Hepatocyte (in vitro differentiated cells): Measurements from ENCODE around the gene ABCD3. TPM values are rescaled to one million over a fixed set of nuclear protein-coding genes. Genes with fewer than 3 reads are reported as not detected.
A peak's percentile ranks its signal among the peaks of the same experiment; 100 is the strongest.
"Not testable (repeated sequence)": the region's sequence is repeated elsewhere in the genome, so short reads cannot be mapped to it uniquely, and the experiment has no call there.

Source experiments
- DNase-seq: peaks from one replicate; pipeline ENCODE4 v3.0.0-alpha.2; 2016; ENCODE audit warnings: low spot score
- H2AFZ ChIP-seq: fragments of 200-600 bp; sonication (generic); 2 replicates; pipeline ENCODE4 v1.6.0; 2016; ENCODE audit warnings: antibody characterized with exemption, mild to moderate bottlenecking
- H3K27ac ChIP-seq: fragments of 200-600 bp; sonication (generic); 2 replicates; pipeline ENCODE4 v1.5.1; 2016; ENCODE audit warnings: mild to moderate bottlenecking
- H3K27me3 ChIP-seq: fragments of 200-600 bp; sonication (generic); 2 replicates; pipeline ENCODE4 v1.6.1; 2016
- H3K36me3 ChIP-seq: fragments of 200-600 bp; sonication (generic); replicated peaks from 2 replicates; pipeline ENCODE4 v1.5.1; 2016; ENCODE audit warnings: low read depth; ENCODE audit not compliant: insufficient read depth
- H3K4me1 ChIP-seq: fragments of 200-600 bp; sonication (generic); 2 replicates; pipeline ENCODE4 v1.5.1; 2016; ENCODE audit warnings: mild to moderate bottlenecking, moderate library complexity; ENCODE audit not compliant: insufficient read depth
- H3K4me2 ChIP-seq: fragments of 200-600 bp; sonication (generic); 2 replicates; pipeline ENCODE4 v1.6.0; 2016
- H3K4me3 ChIP-seq: fragments of 200-600 bp; sonication (generic); 2 replicates; pipeline ENCODE4 v1.5.1; 2016; ENCODE audit warnings: mild to moderate bottlenecking
- H3K79me2 ChIP-seq: fragments of 200-600 bp; sonication (generic); 2 replicates; pipeline ENCODE4 v1.6.0; 2017; ENCODE audit warnings: mild to moderate bottlenecking
- H3K9me2 ChIP-seq: fragments of 200-600 bp; sonication (generic); replicated peaks from 2 replicates; pipeline ENCODE4 v1.6.0; 2017; ENCODE audit warnings: mild to moderate bottlenecking; ENCODE audit not compliant: insufficient read depth
- H3K9me3 ChIP-seq: fragments of 200-600 bp; sonication (generic); 2 replicates; pipeline ENCODE4 v1.5.1; 2016; ENCODE audit warnings: low read depth, mild to moderate bottlenecking
- H4K20me1 ChIP-seq: fragments of 200-600 bp; sonication (generic); 2 replicates; pipeline ENCODE4 v1.6.0; 2016; ENCODE audit warnings: mild to moderate bottlenecking; ENCODE audit not compliant: insufficient read depth, poor library complexity, severe bottlenecking
- EZH2 ChIP-seq: fragments of 200-600 bp; sonication (generic); IDR thresholded peaks from 2 replicates; pipeline ENCODE4 v1.6.1; 2016; ENCODE audit warnings: antibody characterized with exemption, mild to moderate bottlenecking, borderline replicate concordance
- EZH2phosphoT487 ChIP-seq: fragments of 200-600 bp; sonication (generic); IDR thresholded peaks from one replicate; pipeline ENCODE4 v1.6.1; 2018; ENCODE audit warnings: antibody characterized with exemption, mild to moderate bottlenecking, low read depth, moderate library complexity; ENCODE audit not compliant: unreplicated experiment, severe bottlenecking
- WGBS: methylation state at CpG from one replicate; pipeline ENCODE4 v1.1.6; 2016; ENCODE audit warnings: low lambda C conversion rate; ENCODE audit errors: missing lambda C conversion rate; 5-methylcytosine and 5-hydroxymethylcytosine counted together
- polyA plus RNA-seq: library from polyadenylated mRNA; unstranded; fragments of >200 nt; fragmentation: Nextera tagmentation; extraction: Ambion mirVana; gene quantifications from 2 replicates; pipeline ENCODE4 v1.2.1, GENCODE V29; 2016
- total RNA-seq: library from RNA; depleted of rRNA; stranded (reverse); fragments of >200 nt; gene quantifications from 2 replicates; pipeline ENCODE4 v1.2.3, GENCODE V29; 2014
- TF ChIP-seq, protein P1 (sequence below): fragments of 200-600 bp; sonication (generic); IDR thresholded peaks from 2 replicates; pipeline ENCODE4 v1.5.1; 2016; ENCODE audit warnings: antibody characterized with exemption, mild to moderate bottlenecking; ENCODE audit not compliant: poor library complexity

ABCD3 gene
- total and polyA plus RNA-seq, 2 experiments from 2014 or later: 50.7 to 96.4 TPM

DNA sequence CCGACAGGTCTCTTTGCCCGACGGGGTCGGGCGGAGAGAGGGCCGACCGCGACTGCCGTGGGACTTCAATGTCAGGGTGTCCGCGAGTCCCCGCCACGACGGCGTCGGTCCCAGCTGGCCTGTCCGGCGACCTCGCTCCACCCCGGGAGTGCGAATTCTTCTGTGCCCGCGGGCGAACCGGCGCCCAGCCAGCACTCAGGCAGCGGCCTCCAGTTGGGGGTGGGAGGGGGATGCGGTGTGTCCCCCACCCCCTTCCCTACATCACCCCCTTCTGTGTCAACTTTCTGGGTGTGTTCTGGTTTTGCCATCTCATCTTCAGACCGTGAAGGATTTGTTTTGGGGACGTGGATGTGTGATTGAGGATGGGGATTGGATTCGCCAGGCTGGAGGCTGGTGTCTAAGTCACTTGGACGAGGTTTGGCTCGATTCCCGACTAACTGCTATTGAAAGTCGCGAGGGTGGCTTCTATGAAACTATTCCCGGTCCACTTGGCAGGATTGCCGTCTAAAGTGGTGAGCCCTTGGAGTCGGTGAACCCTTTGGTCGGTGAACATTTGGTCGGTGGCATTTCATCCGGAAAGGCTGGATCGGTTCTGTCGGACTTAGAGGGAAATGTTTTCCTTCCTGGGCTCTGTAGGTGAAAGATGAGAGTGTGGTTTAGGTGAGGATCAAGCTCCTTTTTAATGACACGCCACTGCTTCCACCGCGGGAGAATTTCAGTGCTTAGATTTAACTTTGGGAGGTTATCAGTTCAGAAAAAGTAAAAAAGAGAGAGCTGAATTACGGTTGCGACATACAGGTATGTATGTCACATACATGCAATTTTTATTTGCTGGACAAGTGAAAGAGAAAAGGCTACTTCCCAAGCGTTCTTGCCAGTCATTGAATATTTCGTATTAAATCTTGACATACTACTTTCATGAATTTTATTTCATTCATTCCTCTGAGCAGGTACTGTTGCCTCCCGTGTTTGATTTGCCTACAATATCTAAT is 771 bp downstream of the ABCD3 start:
- TF ChIP-seq EZH2 (no peak), EZH2phosphoT487 (no peak)
- TF ChIP-seq, protein P1, sequence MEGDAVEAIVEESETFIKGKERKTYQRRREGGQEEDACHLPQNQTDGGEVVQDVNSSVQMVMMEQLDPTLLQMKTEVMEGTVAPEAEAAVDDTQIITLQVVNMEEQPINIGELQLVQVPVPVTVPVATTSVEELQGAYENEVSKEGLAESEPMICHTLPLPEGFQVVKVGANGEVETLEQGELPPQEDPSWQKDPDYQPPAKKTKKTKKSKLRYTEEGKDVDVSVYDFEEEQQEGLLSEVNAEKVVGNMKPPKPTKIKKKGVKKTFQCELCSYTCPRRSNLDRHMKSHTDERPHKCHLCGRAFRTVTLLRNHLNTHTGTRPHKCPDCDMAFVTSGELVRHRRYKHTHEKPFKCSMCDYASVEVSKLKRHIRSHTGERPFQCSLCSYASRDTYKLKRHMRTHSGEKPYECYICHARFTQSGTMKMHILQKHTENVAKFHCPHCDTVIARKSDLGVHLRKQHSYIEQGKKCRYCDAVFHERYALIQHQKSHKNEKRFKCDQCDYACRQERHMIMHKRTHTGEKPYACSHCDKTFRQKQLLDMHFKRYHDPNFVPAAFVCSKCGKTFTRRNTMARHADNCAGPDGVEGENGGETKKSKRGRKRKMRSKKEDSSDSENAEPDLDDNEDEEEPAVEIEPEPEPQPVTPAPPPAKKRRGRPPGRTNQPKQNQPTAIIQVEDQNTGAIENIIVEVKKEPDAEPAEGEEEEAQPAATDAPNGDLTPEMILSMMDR: no peak
- H3K9me2 ChIP-seq: no peaks in the 10 kb centered on the region

DNA sequence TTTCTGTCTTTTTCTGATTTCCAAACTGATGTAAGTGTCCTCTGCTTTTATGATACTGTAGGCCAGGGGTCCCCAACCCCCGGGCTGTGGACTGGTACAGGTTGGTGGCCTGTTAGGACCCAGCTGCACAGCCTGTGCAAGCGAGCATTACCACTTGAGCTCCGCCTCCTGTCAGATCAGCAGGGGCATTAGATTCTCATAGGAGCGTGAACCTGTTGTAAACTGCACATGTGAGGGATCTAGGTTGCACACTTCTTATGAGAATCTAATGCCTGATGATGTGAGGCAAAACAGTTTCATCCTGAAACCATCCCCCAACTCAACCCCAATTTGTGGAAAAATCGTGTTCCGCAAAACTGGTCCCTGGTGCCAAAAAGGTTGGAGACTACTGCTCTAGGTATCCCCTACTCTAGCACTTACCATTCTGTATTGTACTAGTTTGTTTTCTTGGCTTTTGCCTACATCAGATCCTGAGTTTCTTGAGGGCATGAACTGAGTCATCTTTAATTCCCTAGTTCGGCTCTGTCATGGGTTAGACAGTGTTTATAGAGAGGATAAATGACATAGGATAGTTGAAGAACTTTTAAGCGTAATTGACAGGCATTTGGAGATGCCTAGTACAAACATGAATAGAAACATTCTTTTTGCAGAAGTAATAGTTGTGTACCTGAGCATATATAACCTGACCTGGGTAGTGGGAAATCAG is 4.1 kb downstream of the ABCD3 start:
- Histone ChIP-seq H3K36me3 (no peaks in the 10 kb centered on the region), H2AFZ (no peak overlapping the region), H3K4me2 (peak overlapping the region; percentile 86), H3K4me1 (peaks cover 25% of the 10 kb centered on the region), H3K79me2 (peaks cover 85% of the 10 kb centered on the region), H3K9me3 (no peaks in the 10 kb centered on the region), H4K20me1 (peaks cover 41% of the 10 kb centered on the region), H3K4me3 (no peak overlapping the region), H3K27ac (no peak overlapping the region), H3K27me3 (no peaks in the 10 kb centered on the region), H3K9me2 (no peaks in the 10 kb centered on the region)
- 82% methylated on average over 8 of the region's 8 CpGs for WGBS
- TF ChIP-seq EZH2 (no peak), EZH2phosphoT487 (no peak)
- TF ChIP-seq, protein P1: no peak
- no peak for DNase-seq

More for the DNA sequence above, 771 bp downstream of the ABCD3 start:
- Histone ChIP-seq H3K36me3 (no peaks in the 10 kb centered on the region), H3K27me3 (no peaks in the 10 kb centered on the region), H3K4me1 (peaks cover 31% of the 10 kb centered on the region), H3K79me2 (peaks cover 56% of the 10 kb centered on the region), H3K4me3 (peak overlapping the region; percentile 86), H3K9me3 (no peaks in the 10 kb centered on the region), H2AFZ (peak overlapping the region; percentile 70), H3K27ac (peak overlapping the region; percentile 93), H3K4me2 (peak overlapping the region; percentile 86), H4K20me1 (peaks cover 36% of the 10 kb centered on the region)
- WGBS: 3% methylated on average over 42 of the region's 52 CpGs
- peak; percentile 57 for DNase-seq

DNA sequence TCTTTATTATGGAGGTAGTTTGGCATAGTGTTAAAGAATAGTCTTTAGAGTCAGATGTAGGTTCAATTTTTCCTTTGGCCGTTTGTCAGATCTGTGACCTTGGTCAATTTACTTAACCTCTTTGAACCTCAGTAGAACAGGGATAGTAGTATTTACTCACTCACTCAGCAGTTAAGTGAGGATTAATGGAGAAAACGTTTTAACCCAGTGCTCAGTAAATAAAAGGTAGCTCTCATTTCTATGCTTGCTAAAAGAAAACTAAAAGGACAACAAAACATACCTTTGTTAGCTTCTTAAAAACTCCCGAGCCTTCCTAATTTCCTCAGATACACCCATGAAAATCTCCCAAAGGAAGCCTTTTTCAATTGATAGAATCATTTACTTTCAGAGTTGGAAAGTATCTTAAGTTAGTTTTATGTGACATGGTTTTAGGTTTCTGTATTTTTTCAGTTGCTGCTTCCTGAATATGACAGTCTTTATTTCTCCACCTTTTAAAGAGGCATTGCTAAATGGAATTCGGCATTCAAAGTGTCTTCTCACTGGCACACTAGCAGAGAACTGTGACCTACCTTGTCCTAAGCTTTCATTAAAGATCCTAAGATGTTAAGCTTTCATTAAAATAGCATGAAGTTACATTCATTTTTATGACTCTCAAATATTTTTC is 7.8 kb downstream of the ABCD3 start:
- Histone ChIP-seq H3K9me2 (no peaks in the 10 kb centered on the region), H3K4me3 (no peak overlapping the region), H4K20me1 (peaks cover 27% of the 10 kb centered on the region), H3K4me2 (peak overlapping the region; percentile 72), H2AFZ (no peak overlapping the region), H3K36me3 (no peaks in the 10 kb centered on the region), H3K9me3 (no peaks in the 10 kb centered on the region), H3K79me2 (peaks cover 96% of the 10 kb centered on the region), H3K4me1 (peaks cover 14% of the 10 kb centered on the region), H3K27ac (peak overlapping the region; percentile 80), H3K27me3 (no peaks in the 10 kb centered on the region)
- DNase-seq: no peak
- TF ChIP-seq, protein P1: no peak
- TF ChIP-seq EZH2phosphoT487 (no peak), EZH2 (no peak)
- WGBS: 17% methylated on average over 4 of the region's 4 CpGs

DNA sequence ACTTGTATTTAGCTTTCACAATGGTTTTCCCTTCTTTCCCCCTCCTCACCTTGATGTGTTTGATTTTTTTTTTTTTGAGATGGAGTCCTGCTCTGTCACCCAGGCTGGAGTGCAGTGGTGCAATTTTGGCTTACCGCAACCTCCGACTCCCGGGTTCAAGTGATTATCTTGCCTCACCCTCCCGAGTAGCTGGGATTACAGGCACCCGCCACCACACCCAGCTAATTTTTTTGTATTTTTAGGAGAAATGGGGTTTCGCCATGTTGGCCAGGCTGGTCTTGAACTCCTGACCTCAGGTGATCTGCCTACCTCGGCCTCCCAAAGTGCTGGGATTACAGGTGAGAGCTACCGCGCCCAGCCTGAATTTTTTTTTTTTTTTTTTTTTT is 8.3 kb downstream of the ABCD3 start:
- Histone ChIP-seq H3K4me2 (peak overlapping the region; percentile 72), H4K20me1 (peaks cover 23% of the 10 kb centered on the region), H3K79me2 (peaks cover 96% of the 10 kb centered on the region), H3K4me1 (peaks cover 11% of the 10 kb centered on the region), H3K27ac (peak overlapping the region; percentile 80)
- H2AFZ ChIP-seq, DNase-seq, H3K9me2 ChIP-seq, H3K4me3 ChIP-seq, H3K36me3 ChIP-seq, H3K27me3 ChIP-seq, H3K9me3 ChIP-seq: not testable (repeated sequence)
- 74% methylated on average over 9 of the region's 9 CpGs for WGBS
